22Rv1 (cell line): ENCODE data around the gene PSMB8.

Experiments used
- H3K27ac ChIP-seq: fragments of 450-650 bp; 2 replicates; pipeline ENCODE4 v1.5.1; 2017
- CTCF ChIP-seq: fragments of 450-650 bp; IDR thresholded peaks from 2 replicates; pipeline ENCODE4 v1.5.1; 2017; ENCODE audit warnings: mild to moderate bottlenecking
- ZFX ChIP-seq: fragments of 450-650 bp; IDR thresholded peaks from 2 replicates; pipeline ENCODE4 v1.6.1; 2017; ENCODE audit warnings: antibody characterized with exemption, borderline replicate concordance

The PSMB8 gene

DNA sequence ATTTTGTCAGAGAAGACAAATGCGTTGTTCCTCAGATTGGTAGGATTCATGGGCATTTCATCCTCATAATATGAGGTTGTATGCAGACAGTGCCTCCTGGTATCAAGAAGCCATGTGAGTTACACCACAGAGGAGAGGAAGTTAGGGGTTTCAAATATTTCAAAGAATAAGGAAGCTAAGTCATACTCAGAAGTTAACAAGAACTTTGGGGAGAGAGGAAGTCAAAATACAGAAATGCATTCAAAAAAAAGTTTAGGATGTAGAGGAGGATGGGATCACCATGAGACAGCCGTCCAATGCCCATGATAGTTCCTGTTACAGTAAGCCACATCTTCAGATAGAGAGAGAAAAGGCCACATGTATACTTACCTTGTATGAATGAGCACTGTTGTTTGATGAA is 49.3 kb downstream of the PSMB8 start:
- TF ChIP-seq CTCF, result no peak
- TF ChIP-seq ZFX, result no peak
- H3K27ac ChIP-seq, result no peak overlapping the region

- no peak overlapping the region for H3K27ac ChIP-seq
- no peak for TF ChIP-seq CTCF
- no peak for TF ChIP-seq ZFX
Observed at GRCh38 chr6:32792901-32793435, 50.9 kb downstream of the PSMB8 start.
